Left lung (tissue), 10 donors: Measurements from ENCODE around the gene AIG1. TPM values are rescaled to one million over a fixed set of nuclear protein-coding genes. Genes with fewer than 3 reads are reported as not detected.

ENCODE experiments used
- ATAC-seq: fragments of 200-7000 bp; cut with Tn5 transposase; one replicate; pipeline ENCODE4 v1.9.1; 2020; ENCODE audit warnings: moderate library complexity
- DNase-seq, 4 donors: peaks; one replicate each; pipeline ENCODE4 v3.0.0-alpha.2; 2013 to 2020
- H3K27ac ChIP-seq, 2 donors: fragments of 200-600 bp; sonication (generic) in 1 of 2; one replicate each; pipeline versions ENCODE4 v1.5.0 to v1.8.0; 2020 to 2021
- H3K27me3 ChIP-seq, 2 donors: fragments of 200-600 bp; sonication (generic) in 1 of 2; one replicate each; pipeline versions ENCODE4 v1.5.0 to v1.8.0; 2020 to 2021
- H3K36me3 ChIP-seq, 2 donors: fragments of 200-600 bp; sonication (generic) in 1 of 2; one replicate each; pipeline versions ENCODE4 v1.5.0 to v1.8.0; 2020 to 2021
- H3K4me1 ChIP-seq, 2 donors: fragments of 200-600 bp; one replicate each; pipeline ENCODE4 v1.8.0; 2021
- H3K4me3 ChIP-seq, 2 donors: fragments of 200-600 bp; sonication (generic) in 1 of 2; one replicate each; pipeline versions ENCODE4 v1.5.0 to v1.8.0; 2020 to 2021; ENCODE audit warnings: mild to moderate bottlenecking in 1 of 2
- H3K9me3 ChIP-seq, 2 donors: fragments of 200-600 bp; sonication (generic) in 1 of 2; one replicate each; pipeline versions ENCODE4 v1.5.0 to v1.8.0; 2020 to 2021
- CTCF ChIP-seq, 2 donors: fragments of 200-600 bp; sonication (generic) in 1 of 2; IDR thresholded peaks; one replicate each; pipeline versions ENCODE4 v1.5.0 to v1.8.0; 2021; ENCODE audit warnings: antibody characterized with exemption in 2 of 2
- intact Hi-C, 2 donors: fragments of 100-400 bp; cut with DNase I; formaldehyde crosslinking; loops; one replicate each; pipeline versions ENCODE4 v1.11.2 to v1.14.2; 2022
- polyA plus RNA-seq, 6 donors: library from polyadenylated mRNA; unstranded; fragments of 120-200 nt; gene quantifications; one replicate each; pipeline ENCODE4 v1.2.1, GENCODE V29; 2013; ENCODE audit not compliant: insufficient read length in 6 of 6
- total RNA-seq, 2 donors: library from RNA; stranded (reverse); fragmentation: NEBNext Ultra II Directional; extraction: Animal tissue kit (Norgen Biotek cat#: 25700); gene quantifications; one replicate each; pipeline ENCODE4 v1.2.1, GENCODE V29; 2021
- donor health status: DM: no; HTN: yes; CAD: no.
- donor health status: DM: no; HTN: no; CAD: no.

Gene AIG1
- total and polyA plus RNA-seq, 8 donors, result 34.7 to 45.4 (median 36.8) TPM

DNA sequence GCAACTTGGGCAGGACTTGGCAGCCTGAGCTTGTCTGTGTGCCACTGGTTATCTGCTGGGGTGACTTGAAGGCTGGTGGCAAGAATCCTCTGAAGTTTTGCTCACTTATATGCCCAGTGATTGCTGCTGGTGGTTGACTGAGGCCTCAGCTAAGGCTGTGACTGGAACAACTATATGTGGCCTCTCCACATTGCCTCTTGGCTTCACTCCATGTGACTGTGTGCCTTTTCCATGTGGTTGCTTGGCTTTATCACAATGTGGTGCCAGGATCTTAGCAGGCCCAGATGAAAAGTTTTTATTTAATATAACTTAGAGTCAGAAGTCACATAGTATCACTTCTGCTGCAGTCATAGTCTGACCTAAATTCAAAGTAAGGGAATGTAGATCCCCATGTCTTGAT is 285.3 kb downstream of the AIG1 start:
- Histone ChIP-seq H3K27me3 (no peaks in the 10 kb centered on the region), H3K36me3 (no peaks in the 10 kb centered on the region), H3K9me3 (no peaks in the 10 kb centered on the region), H3K4me3 (no peak overlapping the region), H3K27ac (no peak overlapping the region), H3K4me1 (no peaks in the 10 kb centered on the region)
- ATAC-seq (no peak), DNase-seq (no peak)
- intact Hi-C loops, result no loop called here
- no peak for TF ChIP-seq CTCF (IDR thresholded peaks at IDR 0.05)

DNA sequence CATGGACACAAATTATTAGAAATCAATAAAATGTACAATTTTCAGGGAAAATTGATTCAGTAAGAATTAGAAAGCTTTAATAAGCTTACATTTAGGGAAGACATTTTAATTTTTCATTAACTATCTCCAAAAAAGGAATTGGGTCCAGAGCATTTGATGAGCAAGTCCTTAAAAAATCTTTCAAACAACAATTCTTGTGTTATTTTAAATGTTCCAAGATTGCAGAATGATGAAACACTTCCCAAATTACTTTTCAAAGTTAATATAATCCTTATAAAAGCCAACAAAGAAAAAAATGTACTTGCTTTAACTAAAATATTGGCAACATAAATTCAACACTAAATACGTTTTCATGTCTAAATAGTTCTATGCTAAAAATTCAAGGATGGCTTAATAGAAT is 287.8 kb downstream of the AIG1 start:
- no peaks in the 10 kb centered on the region for H3K36me3 ChIP-seq
- H3K9me3 ChIP-seq, result peaks cover 0 to 10% of the 10 kb centered on the region in 2 donors
- no peak for TF ChIP-seq CTCF (IDR thresholded peaks at IDR 0.05)
- H3K27me3 ChIP-seq, result no peaks in the 10 kb centered on the region
- H3K27ac ChIP-seq, result no peak overlapping the region
- intact Hi-C loops, result no loop called here
- DNase-seq, result no peak
- ATAC-seq, result no peak
- no peaks in the 10 kb centered on the region for H3K4me1 ChIP-seq
- no peak overlapping the region for H3K4me3 ChIP-seq

GRCh38 chr6:143349530-143349929 is 288.8 kb downstream of the AIG1 start:
- DNase-seq, result no peak
- Histone ChIP-seq H3K27ac (no peak overlapping the region), H3K4me3 (no peak overlapping the region), H3K27me3 (no peaks in the 10 kb centered on the region), H3K4me1 (no peaks in the 10 kb centered on the region), H3K36me3 (no peaks in the 10 kb centered on the region), H3K9me3 (peaks cover 0 to 14% of the 10 kb centered on the region in 2 donors)
- no peak for TF ChIP-seq CTCF (IDR thresholded peaks at IDR 0.05)
- intact Hi-C loops, result no loop called here
- ATAC-seq, result no peak

DNA sequence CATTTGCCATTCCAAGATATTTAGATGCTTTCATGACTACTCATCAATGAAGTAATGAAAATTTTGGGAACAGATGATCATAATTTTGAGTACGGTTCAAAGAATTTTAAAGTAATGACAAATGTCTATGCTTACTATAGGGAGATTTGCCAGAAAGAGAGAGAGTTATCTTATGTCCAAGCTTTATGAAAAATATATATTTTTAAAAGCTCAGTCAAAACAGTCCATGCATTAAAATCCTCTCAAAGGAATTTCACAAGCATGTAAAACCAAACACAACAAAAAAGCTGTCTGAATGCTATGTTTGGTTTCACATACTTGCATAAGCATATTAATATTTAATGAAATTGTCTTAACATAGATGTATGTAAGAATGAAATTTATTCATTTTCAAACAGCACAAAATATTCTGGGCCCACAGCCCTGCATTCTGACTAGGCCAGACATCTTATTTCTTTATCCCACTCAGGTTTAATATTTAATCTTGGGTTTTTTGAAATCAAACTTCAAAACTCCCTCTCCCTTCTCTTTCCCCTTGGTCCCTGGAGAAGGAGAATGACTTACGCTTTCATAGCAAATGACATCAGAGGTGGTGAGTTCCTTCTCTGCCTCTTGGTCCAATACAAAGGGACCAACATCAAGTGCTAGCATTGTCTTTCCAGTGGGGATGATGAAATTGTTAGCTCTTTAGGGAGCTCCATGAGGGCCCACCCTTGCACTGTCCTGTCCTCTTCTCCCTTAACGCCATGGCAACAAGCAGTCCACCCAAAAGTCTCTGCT is 295.6 kb downstream of the AIG1 start:
- Histone ChIP-seq H3K4me3 (no peak overlapping the region), H3K9me3 (peaks cover 0 to 24% of the 10 kb centered on the region in 2 donors), H3K36me3 (no peaks in the 10 kb centered on the region), H3K4me1 (no peaks in the 10 kb centered on the region), H3K27me3 (no peaks in the 10 kb centered on the region), H3K27ac (no peak overlapping the region)
- no peak for TF ChIP-seq CTCF (IDR thresholded peaks at IDR 0.05)
- no peak for ATAC-seq
- DNase-seq, result no peak
- intact Hi-C loops, result no loop called here

DNA sequence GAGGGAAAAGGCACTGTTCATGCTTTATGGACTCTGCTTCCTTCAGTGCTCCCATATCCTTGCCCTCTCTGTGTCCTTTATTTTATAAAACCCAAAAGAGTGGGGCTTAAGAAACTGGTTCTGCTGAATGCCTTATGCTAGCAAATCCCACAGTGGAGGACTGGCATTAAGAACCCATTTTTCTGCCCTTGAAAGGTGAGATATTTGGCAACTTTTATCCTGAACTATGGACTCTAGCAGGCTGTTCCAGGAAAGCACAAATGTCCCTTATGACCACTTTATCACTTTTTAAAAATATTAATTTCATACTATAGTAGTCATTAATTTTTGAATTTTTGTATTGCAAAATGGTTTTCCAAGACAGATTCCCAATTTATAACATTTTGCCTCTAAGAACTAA is 296.5 kb downstream of the AIG1 start:
- no peak for DNase-seq
- Histone ChIP-seq H3K36me3 (no peaks in the 10 kb centered on the region), H3K4me3 (no peak overlapping the region), H3K27ac (no peak overlapping the region), H3K27me3 (no peaks in the 10 kb centered on the region), H3K4me1 (no peaks in the 10 kb centered on the region), H3K9me3 (peaks cover 0 to 24% of the 10 kb centered on the region in 2 donors)
- intact Hi-C loops, result no loop called here
- no peak for TF ChIP-seq CTCF (IDR thresholded peaks at IDR 0.05)
- no peak for ATAC-seq
